Activated effector memory CD4-positive, alpha-beta T cell treated with Interleukin-2 at 50 U/mL for 16 hours (primary cell): Measurements from ENCODE around the gene TRNT1.
A peak's percentile ranks its signal among the peaks of the same experiment; 100 is the strongest.

Experiments
- DNase-seq: peaks from one replicate; pipeline ENCODE4 v3.0.0-alpha.2; 2020

Gene TRNT1

DNA sequence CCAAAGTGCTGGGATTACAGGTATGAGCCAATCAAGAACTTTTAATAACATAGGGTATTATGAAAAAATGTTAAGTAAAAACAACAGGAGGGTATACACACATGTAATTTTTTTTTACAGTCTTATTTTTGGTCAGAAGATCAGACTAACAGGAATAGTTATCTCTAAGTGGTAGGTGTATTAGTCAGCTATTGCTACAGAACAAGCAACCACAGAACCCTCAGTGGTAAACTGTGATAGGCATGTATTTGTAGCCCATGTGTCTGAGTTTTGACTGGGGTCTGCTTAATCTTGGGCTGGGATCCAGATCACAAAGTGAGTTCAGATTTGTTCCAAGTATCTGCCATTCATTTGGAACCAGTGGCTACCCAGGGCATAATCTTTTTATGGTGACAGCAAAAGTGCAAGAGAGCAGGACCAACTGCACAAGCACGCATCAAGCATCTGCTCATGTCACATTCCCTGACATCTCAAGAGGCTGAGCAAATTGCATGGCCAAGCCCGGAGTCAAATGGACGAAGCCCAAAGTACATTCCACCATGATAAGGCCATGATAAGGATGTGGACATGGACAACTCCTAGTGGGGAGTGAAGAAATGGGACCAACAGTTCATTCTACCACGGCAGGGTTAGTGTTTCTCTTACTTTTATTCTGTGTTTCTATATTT, 13.6 kb upstream of the TRNT1 start:
- DNase-seq = no peak

DNA sequence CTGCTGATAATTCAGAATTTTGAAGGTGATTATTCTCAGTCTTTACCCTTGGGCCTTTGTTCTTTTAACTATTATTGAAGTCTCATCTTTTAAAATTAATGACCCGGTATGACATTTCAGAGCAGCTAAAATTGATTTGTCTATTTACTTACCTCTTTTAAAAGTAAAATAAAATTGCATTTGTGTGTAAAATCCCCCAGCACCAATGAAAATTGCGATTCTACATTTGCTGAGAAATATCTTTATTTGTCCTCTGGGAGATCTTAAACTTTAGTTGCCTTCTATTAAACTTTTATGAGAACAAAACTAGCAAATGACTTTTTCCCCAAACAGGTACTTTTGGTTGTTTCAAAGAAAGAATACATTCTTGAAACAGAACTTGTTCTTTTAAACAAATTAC, 9.1 kb upstream of the TRNT1 start:
- no peak for DNase-seq

DNA sequence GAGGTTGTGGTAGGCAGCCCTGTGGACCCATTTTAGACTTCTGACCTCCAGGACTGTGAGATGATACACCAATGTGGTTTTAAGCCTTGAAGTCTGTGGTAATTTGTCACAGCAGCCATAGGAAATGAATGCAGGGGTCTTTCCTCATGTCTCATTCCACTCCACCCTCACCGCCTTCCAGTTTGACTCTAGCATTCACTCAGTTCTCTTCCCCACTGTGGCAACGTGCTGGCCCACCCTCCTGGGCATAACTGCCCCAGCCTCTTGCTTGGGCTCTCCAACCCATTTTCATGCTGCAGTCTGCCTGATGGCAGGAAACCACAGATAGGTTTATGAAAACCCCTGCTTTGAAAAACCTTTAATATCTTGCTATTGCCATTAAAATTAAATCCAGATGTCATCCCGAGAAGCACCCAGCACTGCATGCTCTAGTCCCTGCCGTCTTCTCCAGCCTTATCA, 7.3 kb upstream of the TRNT1 start:
- DNase-seq = no peak

DNA sequence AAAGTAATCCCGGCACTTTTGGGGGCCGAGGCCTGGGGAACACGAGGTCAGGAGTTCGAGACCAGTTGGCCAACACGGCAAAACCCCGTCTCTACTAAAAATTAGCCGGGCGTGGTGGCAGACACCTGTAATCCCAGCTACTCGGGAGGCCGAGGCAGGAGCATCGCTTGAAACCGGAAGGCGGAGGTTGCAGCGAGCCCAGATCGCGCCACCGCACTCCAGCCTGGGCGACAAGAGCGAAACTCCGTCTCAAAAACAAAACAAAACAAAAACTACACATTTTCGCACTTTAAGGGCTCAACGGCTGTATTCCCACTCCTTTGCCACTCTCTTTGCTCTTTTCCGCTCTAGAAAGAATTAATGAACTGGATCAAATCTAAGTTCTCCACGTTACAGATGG, 763 bp upstream of the TRNT1 start:
- DNase-seq = no peak

DNA sequence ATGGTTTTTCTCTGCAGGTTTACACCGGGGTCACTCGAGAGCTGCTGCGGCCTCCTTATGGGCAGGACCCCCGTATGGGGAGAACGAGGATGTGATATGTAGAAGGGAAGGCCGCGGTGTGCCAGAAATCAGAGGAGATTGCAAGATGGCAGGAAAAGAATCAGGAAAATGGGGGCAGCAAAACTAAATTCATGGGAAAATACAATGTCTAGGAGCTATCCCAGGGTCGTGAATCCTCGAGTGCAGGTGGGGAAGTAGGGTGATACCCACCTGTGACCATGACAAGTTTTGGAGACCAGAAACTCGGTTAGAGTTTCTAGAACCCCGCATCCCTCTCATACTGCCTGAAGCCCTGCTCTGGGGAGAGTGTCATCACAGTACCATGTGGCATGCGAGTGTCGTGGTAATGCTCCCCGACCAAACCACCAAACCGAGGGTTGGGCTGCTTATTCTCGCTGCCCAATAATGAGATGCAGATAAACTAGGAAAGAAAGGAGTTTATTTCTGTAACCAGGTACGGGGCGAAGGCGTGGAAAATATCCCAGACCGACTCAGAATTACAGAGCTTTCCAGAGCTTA, 781 bp downstream of the TRNT1 start:
- peak; percentile 11 for DNase-seq

DNA sequence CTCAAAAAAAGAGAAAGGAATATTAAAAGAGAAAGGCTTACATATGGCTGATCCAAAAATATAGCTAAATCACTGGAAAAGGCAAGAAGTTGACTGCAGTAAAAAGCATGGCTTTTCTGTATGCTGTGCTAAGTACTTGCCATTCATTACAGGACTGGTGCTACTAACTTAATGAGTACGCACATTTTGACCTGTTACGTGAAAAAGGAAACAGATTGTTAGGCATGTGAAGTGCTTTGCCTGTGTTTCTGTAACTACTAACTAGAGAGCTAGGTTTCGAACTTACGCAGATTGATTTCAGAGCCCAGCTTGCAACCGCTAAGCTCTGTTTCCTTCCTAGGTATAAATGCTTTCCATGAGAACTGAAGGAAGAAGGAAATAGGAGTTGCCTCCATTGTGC, 2.8 kb downstream of the TRNT1 start:
- DNase-seq = no peak

DNA sequence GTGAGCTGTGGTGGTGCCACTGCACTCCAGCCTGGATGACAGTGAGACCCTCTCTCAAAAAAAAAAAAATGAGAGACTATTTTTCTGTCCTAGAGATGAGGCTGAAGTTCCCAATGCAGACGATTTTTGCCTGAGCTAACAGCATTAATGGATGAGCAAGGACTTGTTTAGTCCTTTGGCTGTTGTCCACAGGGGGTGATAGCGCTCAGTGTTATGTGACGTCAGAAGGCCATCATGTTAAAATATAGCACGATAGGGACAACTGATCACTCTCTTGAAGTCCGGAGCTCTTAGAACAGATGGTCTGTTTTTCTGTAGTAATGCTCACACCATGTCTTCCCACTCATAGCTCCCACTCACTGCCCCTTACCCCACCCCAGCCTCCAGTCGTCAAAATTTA, 6.8 kb downstream of the TRNT1 start:
- no peak for DNase-seq

DNA sequence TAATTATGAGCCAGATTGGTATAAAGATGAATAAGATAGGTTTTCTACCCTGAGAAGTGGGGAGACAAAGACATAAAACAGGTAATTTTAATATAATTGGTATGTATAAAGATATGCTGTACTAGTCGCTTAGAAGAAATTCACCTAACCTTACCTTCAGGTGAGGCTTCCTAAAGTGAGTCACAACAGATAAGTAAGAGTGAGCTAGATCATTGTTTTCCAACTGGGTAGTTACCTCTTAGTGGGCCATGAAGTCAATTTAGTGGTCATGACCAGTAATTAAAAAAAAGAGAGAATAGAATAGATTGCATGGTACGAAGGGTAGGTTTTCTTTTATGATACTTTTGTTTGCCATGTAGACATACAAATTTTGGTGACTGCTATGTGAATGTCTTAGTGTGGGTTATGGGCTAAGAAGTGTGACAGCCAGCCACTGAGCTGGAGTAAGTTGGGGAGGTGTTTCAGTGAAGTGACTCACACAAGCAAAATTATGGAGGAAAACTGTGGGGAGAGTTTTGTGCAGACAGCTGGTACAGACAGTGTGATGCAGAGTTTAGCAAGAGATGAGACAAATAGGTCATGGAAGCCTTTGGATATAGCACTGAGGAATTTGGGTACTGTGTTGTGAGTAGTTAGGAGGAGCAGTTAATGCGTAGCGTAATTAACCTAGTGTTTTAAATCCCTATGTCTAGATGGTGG, 8.2 kb downstream of the TRNT1 start:
- no peak for DNase-seq

DNA sequence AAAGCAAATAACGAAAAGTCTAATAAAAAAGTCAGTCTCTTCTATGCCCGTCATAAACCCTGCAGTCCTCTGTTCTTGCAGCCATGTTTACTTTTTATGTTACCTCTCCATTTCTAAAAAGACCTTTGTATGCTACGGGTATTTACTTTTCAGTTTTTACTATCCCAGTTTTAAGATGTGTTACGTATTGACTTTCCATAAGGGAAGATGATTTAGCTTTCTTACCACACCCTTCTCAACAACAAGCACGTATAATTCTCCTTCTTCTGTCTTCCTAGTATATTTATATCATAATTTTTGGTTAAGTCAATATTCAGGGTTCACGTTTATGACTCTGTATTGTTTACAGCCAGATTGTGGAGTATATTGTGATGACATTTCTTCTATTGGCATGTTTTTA, 10.8 kb downstream of the TRNT1 start:
- no peak for DNase-seq

DNA sequence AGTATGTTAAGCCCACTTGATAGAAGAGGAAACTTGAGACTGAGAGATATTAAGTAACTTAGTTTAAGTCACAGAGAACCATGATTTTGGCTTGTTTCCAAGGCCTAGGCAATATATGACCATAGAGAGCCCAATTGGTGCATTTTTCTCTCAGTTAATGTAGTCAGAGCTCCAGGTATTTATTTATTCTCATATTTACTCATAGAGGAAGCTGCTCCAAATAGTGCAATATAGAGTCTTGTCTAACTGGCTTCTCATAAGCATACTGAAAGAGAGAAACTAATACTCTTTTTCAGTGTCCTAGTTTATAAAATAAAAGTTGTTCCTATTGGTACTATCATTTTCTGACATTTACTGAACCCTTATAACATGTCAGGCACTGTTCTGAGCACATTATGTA, 15.2 kb downstream of the TRNT1 start:
- DNase-seq = no peak

DNA sequence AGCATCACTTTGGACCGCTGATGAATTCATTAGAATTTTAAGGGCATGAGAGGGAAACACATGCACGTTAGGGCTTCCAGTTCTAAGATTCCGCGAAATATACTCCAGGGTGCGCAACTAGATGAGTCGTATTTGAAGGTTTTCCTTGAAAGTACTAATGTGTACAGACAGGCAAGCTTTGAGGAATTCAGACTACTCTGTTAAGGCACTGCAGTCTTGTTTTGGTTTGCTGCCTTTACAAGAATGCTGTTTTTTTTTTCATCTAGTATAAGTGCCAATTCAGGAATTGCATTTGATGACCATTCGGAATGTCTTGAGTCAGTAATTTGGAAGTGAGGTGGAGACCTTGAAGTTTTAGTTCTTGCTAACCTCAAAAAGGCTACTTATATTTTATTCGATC, 19.1 kb downstream of the TRNT1 start:
- DNase-seq = no peak

DNA sequence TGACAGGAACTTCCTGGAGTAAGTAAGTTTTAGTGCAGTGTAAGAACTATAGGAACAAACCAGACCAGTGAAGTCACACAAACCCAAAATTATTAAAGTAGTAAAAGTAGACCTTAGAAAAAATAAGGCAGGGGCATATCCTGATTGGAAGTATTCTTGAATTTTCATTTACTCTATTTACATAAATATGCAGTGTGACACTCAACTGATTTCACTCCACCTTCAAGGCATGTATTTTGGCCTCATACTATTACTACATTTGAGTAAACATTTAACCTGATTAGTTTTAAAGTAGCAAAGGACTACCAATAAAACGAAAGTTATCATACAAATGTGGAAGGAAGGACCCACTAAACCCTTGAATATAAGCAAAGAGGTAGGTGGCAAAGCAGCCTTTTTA, 22.8 kb downstream of the TRNT1 start:
- no peak for DNase-seq

DNA sequence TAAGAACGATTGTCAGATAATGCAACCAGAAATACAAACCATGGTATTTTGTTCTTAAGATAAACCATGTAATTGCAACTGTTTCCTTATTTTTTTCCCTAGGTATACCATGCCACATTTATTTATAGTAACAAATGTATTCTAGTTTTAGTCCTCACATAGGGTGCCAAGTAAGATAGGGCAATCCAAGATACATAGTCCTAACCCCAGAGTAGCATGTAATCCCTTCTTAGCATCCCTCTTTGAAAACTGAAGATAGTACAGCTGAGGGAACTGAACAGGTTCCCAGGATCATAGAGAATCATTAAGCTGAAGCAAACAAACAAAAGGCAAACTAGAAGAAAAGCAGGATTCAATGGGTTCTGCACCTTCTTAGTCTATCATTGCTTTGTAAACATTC, 24.8 kb downstream of the TRNT1 start:
- no peak for DNase-seq

DNA sequence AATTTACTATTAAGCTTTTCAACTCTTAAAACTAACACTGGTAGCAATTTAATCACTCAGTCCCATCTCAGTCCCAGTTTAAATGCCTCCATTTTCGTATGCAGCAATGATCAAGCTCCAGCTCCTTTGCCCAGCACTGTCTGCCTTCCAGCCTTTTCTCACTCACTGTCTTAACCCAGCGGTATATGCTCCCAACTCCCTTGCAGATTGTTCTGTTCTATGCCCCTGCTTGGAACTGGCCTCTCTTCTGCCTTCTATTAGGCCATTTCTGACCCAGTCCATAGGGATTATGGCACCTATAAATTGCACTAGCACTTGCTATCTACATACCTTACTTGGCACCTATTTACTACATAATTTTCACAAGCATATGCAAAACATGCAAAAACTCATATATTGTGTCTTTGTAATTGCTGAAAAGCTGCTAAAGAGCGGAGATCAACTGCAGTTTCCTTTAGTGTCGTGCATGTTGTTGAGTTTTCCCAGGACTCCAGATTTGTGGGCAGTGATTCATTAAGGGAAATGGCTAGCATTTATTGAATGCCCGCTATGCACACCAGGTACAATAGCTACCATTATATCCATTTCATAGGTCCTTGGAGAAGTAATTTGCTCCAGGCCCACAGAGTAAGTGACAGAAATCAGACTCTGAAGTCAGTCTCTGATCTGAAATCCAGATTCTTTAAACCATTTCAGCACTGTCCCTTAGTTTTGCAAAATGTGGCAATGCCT, 28.3 kb downstream of the TRNT1 start:
- DNase-seq = no peak

DNA sequence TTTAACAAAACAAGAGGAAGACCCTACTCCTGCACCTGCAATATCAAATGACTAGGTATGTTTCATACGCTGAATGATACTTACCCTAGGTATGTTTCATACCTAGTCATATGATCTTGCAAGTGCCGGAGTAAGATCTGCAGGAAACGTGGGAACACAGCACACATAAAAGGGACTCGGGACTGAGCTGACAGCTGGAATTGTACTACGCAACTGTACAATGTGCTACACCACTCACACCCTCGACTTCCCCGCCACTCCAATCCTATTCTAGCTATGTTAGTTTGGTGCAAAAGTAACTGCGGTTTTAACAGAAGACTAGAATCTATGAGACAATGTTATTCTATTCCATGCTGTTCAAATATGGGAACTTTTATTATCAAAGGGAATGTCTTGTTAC, 30.7 kb downstream of the TRNT1 start:
- no peak for DNase-seq

DNA sequence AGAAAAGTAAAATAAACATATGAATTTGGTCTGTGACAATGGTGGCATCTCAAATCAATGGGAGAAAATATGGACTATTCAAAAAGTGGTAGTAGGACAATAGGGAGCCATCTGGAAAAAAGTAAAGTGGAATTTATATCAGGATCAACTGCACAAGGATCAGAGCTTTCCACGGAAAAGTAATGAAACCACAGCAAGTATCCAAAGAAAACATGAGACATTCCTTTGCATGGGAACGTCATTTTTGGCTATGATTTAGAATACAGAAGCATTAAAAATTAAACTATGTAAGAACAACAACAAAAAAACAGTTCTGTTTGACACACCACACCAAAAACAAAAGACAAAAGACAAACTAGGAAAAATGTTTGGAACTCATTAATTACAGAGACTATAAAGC, 34.1 kb downstream of the TRNT1 start:
- DNase-seq = no peak

DNA sequence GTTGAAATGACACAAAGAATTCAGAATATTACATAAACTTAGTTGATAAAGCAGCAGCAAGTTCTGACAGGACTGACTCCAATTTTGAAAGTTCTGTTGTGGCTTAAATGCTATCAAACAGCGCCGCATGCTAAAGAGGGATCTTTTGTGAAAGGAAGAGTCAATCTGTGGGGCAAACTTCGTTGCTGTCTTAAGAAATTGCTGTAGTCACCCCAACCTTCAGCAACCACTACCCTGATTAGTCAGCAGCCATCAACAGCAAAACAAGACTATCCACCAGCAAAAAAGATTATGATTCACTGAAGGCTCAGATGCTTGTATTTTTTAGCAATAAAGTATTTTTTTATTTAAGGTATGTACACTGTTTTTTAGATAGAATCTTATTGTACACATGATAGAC, 38.5 kb downstream of the TRNT1 start:
- DNase-seq = no peak

DNA sequence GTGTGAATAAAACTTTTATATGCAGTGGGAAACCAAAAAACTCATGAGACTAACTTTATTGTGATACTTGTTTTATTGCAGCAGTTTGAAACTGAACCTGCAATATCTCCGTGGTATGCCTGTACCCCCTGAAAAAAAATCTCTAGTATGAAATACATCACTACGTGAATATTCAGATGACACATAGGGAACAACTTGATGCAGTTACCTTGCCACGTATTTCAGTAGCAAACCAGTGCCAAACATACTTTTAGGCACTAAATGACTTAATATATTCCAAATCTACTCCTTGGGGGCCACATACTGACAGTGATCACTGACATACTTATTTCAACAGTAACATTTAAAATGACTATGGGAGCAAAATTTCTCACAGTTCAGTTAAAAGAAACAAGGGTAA, 38.9 kb downstream of the TRNT1 start:
- DNase-seq = no peak

DNA sequence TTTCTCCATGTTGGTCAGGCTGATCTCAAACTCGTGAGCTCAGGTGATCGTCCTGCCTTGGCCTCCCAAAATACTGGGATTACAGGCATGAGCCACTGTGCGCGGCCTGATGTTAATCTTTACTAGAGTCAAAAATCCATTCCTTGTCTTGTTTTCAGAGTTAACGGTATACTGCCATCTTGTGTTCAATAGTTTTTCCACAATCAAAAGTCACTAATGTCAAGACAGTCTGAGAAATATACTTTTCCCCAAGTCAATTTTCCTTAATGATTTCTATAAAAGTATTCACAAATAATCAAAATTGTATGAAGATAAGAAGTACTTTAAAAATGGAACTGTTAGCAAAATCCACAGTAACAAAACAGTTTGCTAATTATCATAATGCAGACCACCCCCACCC, 44.3 kb downstream of the TRNT1 start:
- DNase-seq = no peak

DNA sequence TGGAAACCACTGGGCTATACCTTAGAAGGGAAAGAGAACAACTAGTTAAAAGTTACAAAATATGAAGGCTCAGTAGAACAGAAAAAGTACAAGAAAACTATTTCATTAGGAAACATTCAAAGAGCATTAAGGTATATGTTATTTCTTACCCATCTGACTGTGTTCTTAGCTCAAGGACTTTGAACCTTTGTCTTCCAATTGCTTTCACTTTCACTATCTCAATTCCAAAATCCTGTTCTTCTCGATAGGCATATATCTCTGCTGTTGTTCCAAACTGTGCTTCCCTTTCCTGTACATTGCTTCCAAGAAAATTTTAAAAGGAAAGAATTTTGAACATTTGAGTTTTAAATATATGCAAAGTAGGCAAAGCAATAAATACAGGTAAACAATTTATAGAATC, 45.9 kb downstream of the TRNT1 start:
- DNase-seq = no peak

DNA sequence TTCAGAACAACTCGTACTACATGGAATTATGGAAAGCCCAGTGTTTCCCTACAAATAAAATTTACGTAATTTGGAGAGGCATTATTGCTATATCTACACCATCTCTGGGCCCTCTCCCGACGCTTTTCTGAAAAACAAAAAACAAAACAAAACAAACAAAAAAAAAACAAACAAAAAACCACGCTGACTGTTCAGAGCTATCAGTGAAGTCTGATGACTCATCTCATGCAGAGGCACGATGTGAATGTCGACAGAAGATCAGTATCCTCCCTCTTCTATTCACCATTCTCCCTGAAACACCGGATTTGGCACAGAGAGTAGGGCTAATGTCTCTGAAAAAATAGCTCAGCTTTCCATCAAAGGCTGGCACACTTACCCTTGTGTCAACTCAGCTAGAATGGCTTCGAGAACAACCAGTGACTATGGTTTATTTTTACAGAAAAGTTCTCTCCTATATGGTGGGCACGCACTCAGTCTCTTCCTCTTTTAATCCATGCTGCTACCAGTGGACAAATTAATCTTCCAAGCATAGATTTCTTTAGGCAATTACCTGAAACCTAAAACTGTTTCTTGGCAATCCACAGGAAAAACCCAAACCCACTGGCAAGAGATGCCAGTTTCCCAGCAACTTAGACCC, 51.2 kb downstream of the TRNT1 start:
- no peak for DNase-seq

DNA sequence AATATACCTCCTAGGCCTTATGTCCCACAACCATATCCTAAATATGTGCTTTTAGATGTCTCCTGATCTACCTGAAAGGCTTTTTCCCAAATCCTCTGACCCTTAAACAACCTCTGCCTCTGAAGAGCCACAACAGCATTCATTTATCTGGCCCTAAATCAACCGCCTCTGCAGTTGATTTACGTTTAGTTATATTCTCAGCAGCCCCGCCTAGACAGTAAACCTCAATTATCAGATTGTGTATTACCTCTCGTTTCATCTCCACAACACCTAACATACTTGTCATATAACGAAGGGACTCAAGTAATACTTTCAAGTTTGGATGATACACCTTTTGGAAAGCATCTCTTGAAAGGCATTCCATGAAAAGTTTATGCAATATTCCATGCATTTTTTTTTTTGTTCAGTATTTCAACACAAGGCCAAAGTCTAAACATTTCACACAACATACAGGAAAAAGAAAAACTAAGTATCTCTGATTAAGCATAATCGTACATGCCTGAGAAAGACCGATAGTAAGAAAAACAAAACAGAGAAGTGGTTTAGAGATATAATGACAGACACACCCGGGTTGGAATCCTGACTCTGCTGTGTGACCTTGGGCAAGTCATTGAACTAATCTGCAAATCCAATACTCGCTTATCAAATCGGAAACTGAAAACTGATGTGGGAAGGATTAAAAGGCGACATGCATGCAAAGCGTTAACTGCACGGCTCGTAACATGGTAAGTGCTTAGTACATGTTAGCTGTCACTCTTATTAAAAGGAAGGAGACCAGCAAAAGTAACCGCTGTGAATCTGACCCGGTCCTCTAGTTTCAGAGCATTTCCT, 52.0 kb downstream of the TRNT1 start:
- DNase-seq = no peak
